A549 treated with CpdA at 1 μM for 4 hours (cell line): ENCODE measurements around the gene TTLL9. TPM values are rescaled to one million over a fixed set of nuclear protein-coding genes. Genes with fewer than 3 reads are reported as not detected.

Experiments
- total RNA-seq: library from RNA; stranded (reverse); fragments of 200-300 nt; extraction: Qiagen RNA extraction; gene quantifications from 5 replicates; pipeline ENCODE4 v1.2.3, GENCODE V29; 2022; ENCODE audit warnings: low read depth

The TTLL9 gene
- total RNA-seq, result 0.06 to 0.20 TPM in 2 of 5 replicates, not detected in the others

GRCh38 chr20:31869942-31870725, at the start of gene TTLL9, which contains the start of gene DUSP15:
TTLL9 (plus strand) TSS chr20:31870634; CDS start chr20:31871127, 493 bp downstream.
DUSP15 (minus strand) TSS chr20:31870527; CDS start chr20:31870337, 190 bp downstream.

GRCh38 chr20:31845300-31845863, 25.1 kb upstream of the TTLL9 start, which contains the start of gene FOXS1:
FOXS1 (minus strand) TSS chr20:31845604; CDS start chr20:31845542, 62 bp downstream.

DNA sequence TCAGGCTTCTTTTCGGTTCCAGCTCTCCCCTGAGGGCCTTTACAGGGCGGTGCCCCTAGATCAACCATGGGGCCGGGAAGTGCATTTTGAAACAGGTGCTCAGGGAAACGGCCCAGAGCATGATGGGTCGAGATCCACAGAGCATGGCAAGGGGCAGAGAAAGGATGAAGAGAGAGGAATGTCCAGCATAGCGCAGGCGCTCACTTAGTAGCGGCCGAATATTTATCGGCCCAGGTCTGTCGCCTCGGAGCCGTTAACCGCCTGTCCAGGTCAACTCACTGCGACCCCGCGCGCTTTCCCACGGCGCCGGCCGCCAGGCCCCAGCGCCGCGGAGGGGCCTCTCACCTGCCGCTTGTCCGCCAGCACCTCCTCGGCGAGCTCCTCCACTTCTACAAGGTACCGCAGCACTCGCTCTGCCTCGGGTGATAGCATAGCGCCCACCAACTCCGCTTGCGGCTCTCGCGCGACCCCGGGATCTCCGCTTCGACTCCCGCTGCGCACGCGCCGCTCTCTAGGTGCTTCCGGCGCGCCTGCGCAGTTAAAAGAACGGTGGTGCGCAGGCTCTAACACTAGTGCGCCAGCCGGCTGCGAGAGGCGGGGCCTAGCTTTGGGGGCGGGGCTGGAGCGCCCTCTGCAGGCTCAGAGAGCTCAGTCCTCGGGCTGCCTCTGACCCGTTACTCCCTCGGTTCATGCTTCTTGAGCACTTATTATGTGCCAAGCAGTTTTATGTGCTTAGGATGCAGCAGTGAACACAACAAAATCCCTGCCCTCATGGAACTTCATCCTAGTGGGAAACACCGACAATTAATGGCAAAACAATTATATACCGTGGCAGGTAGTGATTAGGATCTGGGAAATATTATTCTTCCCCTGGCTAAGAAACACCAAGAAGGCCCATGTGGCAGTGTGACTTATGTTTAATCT, 81.4 kb downstream of the TTLL9 start, which contains the start of gene PDRG1:
PDRG1 (minus strand) TSS at position 517 of the 924 bp plus-strand sequence; CDS start at position 432, 85 bp downstream.

DNA sequence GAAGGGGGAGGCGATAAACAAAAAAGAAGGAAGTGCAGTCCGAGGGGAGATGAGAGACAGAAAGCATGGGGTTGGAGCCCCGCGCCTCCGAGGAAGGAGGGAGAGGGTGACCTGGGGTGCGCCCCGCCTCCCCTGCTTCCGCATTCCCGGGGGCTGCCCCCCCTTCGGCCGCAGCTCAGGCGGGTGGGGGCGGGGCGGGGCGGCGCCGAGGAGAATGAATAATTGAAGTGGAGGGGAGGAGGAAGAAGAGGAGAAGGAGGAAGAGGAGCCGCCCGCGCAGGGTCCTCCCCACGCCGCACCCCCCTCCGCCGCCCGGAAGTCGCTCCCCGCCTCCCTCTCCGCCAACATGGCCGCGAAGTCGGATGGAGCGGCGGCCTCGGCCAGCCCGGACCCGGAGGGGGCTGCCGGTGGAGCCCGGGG, 97.4 kb downstream of the TTLL9 start, which contains the start of gene XKR7:
XKR7 (plus strand) TSS at position 322 of the 420 bp plus-strand sequence; CDS start at position 347, 25 bp downstream.

Other genes starting within 250 kb of the TTLL9 start
- gene COX4I2, start 232.7 kb upstream of the TTLL9 start, total RNA-seq, result not detected in 5 replicates
- gene BCL2L1, start 147.8 kb upstream of the TTLL9 start, total RNA-seq, result 135 to 153 TPM (median 148 TPM) in 5 replicates
- 100 to 117 TPM (median 107 TPM) in 5 replicates for gene TPX2, start 131.3 kb upstream of the TTLL9 start, total RNA-seq
- 0.61 to 0.87 TPM (median 0.66 TPM) in 5 replicates for gene MYLK2, start 51.3 kb upstream of the TTLL9 start, total RNA-seq
- gene FOXS1, start 25.0 kb upstream of the TTLL9 start, total RNA-seq, result 0.62 to 1.8 TPM (median 1.2 TPM) in 5 replicates
- 0.64 to 1.5 TPM (median 1.1 TPM) in 5 replicates for gene DUSP15, start 107 bp upstream of the TTLL9 start, total RNA-seq
- gene PDRG1, start 81.4 kb downstream of the TTLL9 start, total RNA-seq, result 29.2 to 36.5 TPM (median 34.3 TPM) in 5 replicates
- under 0.01 to 0.02 TPM in 2 of 5 replicates, not detected in the others for gene XKR7, start 97.5 kb downstream of the TTLL9 start, total RNA-seq
- 0.42 to 0.92 TPM (median 0.50 TPM) in 5 replicates for gene CCM2L, start 139.8 kb downstream of the TTLL9 start, total RNA-seq
- gene HCK, start 181.6 kb downstream of the TTLL9 start, total RNA-seq, result 0.06 to 0.14 TPM (median 0.10 TPM) in 4 of 5 replicates, not detected in the other
- gene TM9SF4, start 239.1 kb downstream of the TTLL9 start, total RNA-seq, result 36.5 to 40.8 TPM (median 38.8 TPM) in 5 replicates